HG03045 (cell line): Measurements from ENCODE around the gene ADAD2.

Source experiments
- ATAC-seq: cut with Tn5 transposase; IDR thresholded peaks from one replicate; pipeline ENCODE4 v1.9.1; 2021; ENCODE audit warnings: mild to moderate bottlenecking, moderate library complexity; ENCODE audit not compliant: unreplicated experiment

ADAD2 gene

DNA sequence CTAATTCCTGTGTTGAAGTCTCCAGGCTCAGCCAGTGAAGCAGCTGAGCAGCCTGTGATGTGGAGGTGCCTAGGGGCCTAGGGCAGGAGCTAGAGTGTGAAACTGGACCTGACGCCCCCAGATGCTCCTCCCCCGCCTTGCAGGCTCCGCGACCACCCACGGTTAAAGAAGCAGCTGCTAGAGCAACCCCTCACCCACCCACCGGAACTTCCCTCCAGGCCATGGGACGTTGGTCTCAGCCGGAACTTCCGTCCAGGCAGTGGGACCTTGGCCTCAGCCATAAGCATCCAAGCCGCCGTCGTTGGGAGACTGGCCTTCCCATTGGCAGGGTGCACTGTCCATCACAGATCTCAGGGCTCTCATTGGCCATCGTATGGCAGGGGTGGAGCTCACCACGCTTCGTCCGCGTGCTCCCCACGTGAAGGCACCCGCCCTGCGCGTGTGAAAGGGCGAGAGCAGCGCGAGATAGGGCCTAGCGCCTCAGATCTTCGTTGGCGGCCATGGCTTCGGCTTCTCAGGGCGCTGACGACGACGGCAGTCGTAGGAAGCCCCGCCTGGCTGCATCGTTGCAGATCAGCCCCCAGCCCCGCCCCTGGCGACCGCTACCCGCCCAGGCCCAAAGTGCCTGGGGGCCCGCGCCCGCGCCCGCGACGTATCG, at the start of gene ADAD2:
Gene ADAD2 (plus strand): TSS at position 427 of the 658 bp plus-strand sequence. CDS start 74 bp downstream, at position 501.
- ATAC-seq: no peak

DNA sequence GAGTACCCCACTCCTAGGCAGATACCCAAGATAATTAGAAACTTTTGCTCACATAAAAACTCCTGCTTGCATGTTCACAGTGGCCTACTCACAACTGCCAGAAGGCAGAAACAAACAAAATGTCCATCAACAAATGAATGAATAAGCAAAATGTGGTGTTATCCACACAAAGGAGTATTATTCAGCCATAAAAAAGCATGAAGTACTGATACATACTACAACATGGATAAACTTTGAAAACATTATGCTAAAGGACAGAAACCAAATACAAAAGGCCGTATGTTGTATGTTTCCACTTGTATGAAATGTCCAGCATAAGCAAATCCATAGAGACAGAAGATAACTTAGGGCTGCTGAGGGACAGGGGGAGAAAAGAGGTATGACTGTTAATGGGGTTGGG, 47.9 kb upstream of the ADAD2 start:
- ATAC-seq: no peak

DNA sequence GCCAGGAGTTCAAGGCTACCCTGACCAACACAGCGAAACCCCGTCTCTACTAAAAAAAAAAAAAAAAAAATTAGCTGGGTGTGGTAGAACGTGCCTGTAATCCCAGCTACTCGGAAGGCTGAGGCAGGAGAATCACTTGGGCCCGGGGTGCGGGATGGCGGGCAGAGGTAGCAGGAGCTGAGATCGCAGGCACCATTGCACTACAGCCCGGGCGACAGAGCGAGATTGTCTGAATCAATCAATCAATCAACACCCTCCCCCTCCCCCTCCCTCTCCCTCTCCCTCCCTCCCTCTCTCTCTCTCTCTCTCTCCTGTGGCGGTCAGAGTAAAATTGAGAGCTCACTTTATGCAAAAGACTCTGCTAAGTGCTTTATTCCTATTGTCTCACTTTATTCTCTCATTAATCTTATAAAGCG, 47.2 kb upstream of the ADAD2 start:
- no peak for ATAC-seq

DNA sequence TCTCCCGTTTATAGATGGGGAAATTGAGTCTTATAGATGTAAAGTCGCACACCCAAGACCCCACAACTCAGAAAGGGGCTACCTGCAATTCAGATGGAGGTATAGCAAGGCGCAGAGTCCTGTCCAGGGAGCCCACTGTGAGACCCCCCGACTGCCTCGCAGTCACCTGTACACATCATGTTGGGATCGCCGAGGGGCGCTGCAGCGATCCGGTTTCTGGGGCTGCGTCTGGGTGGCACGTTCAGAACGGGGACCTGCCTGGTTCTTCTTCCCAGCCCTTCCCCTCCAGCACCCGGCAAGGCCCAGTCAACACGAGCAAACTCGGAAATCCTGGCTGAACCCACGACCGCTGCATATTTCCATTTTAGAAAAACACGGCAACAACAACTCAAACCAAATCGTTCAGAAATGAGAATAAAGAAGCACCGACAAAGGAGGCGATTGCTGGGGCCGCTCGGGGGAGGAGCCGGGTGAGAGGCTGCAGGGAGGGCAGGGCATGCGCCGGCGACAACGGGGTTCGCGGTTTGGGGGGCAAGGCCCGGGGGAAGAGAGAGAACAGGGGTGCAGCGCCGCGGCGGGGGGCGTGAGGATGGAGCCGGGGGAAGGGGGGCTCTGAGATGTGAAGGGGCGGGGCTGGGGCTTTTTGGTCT, 46.6 kb upstream of the ADAD2 start:
- peak; percentile 16 for ATAC-seq

- ATAC-seq: peak; percentile 83
Observed at GRCh38 chr16:84144859-84145639, 45.9 kb upstream of the ADAD2 start, which contains the start of the genes DNAAF1 and HSDL1. TSS of gene DNAAF1 (plus strand) at chr16:84145308. CDS start at chr16:84145441, 133 bp downstream. TSS of gene HSDL1 (minus strand) at chr16:84145177. CDS start at chr16:84131321, 13,856 bp downstream.

- no peak for ATAC-seq
Observed at GRCh38 chr16:84150926-84151325, 40.0 kb upstream of the ADAD2 start.

DNA sequence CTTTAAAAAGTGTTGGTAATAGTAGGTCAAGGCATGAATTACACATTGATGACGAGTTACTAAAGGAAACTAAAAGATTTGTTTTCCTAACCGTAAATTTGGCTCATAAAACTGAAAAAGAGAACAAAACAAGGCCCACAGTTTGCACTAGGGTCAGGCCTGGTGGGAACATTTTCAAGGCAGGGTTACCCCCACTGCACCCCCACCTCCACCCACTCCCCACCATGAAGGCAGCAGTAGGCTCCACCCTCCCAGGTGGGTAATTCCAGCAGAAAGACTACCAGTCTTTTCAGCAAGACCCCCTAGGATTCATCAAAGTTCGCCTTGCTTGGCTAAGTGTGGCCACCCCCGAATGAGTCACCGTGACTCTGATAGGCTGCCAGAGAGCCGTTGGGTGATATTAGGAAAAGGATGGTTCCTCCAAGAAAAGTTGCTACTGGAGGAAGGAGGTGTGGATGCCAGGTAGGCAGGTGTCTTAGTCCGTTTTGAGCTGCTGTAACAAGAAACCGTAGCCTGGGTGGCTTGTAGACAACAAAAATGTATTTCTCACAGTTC, 37.2 kb upstream of the ADAD2 start:
- no peak for ATAC-seq

GRCh38 chr16:84155226-84155625, 35.7 kb upstream of the ADAD2 start:
- no peak for ATAC-seq

DNA sequence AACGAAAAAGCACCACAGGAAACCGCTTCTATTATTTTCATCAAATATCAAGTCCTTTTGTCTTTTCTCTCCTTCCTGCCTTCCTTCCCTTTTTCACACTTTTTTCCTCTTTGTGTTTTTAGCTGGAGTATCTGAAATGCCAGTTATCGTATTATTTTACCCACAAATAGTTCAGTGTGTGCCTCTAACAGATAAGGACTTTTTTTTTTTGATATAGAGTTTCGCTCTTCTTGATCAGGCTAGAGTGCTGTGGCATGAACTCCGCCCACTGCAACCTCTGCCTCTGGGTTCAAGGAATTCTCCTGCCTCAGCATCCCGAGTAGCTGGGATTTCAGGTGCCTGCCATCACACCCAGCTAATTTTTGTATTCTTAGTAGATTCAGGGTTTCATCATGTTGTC, 35.2 kb upstream of the ADAD2 start:
- no peak for ATAC-seq

- ATAC-seq: no peak
Observed at GRCh38 chr16:84156342-84156784, 34.6 kb upstream of the ADAD2 start.

DNA sequence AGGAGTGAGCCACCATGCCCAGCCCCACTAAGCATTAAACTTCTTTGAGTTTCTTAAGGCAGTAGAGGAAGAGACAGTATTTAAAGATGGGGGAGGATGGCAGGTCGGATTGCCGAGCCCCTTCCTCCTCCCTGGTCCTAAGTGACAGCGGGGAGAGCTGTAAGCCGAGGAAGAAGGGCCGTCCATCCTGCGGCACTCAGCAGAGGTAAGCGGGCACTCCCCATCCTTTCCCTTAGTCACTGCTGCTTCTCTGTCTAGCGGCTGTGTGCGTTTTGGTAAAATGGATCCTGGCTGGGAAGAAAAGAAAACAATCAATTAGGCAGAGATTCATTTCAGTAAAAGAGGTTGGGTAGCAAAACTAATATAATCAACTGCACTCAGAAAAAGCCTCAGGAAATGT, 31.9 kb upstream of the ADAD2 start:
- no peak for ATAC-seq

DNA sequence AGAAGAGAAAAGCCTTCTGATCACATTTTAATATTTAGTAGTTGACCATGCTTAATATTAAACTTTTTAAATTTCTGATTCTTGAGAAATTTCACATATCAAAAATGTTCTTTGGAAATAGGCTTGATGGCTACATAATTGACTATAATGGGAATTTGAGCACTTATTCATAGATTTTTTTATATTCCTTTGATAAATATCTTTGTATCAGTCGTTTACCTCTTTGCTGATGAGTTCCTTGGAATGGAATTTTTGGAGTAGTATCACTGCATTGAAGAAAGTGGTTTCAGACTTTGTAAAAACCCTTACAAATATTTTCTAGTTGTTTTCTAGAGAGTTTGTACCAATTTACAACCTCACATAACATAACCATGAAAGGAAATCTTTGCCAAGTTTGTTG, 31.2 kb upstream of the ADAD2 start:
- no peak for ATAC-seq

DNA sequence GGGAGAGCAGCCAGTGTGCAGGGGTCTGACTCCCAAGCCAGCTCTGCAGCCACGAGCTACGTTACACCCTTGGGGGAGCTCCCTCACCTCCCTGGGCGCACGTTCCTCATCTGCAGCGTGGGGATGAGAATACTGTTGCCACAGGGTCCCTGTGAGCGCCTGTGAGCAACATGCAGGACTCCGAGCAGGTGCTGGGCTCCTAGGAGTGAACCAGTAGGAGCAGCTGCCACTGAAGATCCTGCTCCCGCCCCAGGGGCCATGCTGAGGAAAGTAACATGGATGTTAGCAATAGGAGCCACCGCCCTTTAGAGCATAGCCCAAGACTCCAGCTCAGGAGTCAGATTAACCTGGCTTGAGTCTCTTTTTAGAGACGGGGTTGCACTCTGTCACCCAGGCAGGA, 29.9 kb upstream of the ADAD2 start:
- ATAC-seq: no peak

- no peak for ATAC-seq
Observed at GRCh38 chr16:84161801-84162200, 29.2 kb upstream of the ADAD2 start.

DNA sequence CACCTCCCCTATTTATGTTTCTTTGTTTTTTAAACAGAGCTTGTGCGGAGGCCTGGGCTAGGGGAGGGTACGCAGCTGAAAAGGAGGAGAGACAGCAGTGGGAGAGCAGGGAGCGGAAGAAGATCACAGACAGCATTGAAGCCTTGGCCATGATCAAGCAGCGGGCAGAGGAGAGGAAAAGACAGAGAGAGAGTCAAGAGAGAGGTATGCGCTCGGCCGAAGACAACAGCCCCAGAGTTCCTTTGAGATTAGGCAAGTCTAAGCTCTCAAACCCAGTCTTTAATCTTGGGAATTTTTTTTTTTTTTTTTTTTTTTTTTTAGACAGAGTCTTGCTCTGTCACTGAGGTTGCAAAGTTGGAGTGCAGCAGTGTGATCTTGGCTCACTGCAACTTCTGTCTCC, 25.2 kb upstream of the ADAD2 start:
- ATAC-seq: no peak

DNA sequence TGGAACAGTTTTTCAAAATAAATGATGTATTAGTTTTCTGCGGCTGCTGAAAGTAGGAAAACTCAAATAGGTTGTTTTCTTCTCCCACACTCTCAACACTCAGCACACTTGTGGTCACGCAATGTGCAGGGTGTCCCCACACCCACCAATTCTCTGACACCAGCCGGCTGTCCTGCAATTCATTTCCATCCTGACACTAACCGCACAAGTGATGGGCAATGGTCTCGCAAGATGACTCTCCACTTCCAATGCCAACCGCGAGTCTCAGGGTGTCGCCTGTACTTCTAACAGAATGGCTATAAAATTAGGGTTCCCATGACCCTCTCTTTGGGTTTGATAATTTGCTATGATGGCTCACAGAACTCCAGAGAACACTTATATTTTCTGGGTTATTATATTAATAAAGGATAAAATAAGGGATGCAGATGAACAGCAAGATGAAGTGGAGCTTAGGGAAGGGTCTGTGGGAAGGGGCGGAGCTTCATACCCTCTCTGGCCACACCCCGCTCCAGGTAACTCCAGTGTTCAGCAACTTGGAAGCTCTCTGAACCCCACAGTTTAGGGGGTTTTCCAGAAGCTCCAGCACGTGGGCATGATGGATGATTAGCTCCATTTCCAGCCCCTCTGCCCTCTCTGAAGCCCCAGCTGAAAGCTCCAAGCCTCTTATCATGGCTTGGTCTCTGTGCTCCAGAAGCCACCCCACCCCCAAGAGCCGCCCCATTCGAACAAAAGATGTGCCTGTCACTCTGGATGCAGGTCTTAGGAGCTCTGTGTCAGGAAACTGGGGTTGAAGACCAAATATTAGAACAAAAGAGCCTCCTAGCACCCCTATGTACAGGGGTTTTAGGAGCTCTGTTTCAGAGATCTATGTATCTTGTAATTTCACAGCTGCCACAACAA, 23.9 kb upstream of the ADAD2 start:
- no peak for ATAC-seq

DNA sequence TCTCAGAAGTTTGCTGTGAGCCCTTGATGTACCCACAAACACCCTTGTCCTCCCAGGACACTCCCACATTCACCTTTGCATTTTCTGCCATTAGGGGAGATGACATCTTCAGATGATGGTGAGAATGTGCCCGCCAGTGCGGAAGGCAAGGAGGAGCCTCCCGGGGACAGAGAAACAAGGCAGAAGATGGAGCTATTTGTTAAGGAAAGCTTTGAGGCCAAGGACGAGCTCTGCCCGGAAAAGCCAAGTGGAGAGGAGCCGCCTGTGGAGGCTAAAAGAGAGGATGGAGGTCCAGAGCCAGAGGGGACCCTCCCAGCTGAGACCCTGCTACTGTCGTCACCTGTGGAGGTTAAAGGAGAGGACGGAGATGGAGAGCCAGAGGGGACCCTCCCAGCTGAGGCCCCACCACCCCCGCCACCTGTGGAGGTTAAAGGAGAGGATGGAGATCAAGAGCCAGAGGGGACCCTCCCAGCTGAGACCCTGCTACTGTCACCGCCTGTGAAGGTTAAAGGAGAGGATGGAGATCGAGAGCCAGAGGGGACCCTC, 21.1 kb upstream of the ADAD2 start:
- no peak for ATAC-seq

- ATAC-seq: no peak
Observed at GRCh38 chr16:84174396-84174795, 16.6 kb upstream of the ADAD2 start.

- ATAC-seq: peak; percentile 72
Observed at GRCh38 chr16:84175350-84176081, 15.4 kb upstream of the ADAD2 start.
